Fibroblast of pulmonary artery (primary cell): Measurements from ENCODE around the gene RTN4IP1.
"Not testable (repeated sequence)": the region's sequence is repeated elsewhere in the genome, so short reads cannot be mapped to it uniquely, and the experiment has no call there.

Experiments used
- DNase-seq: peaks from one replicate; pipeline ENCODE4 v3.0.0-alpha.2; 2010; ENCODE audit warnings: low read depth
- H3K4me3 ChIP-seq: replicated peaks from 2 replicates; pipeline ENCODE4 v1.5.1; 2011; ENCODE audit warnings: low read depth, mild to moderate bottlenecking, control low read depth, low read length, moderate library complexity
- TF ChIP-seq, protein P1 (sequence below): IDR thresholded peaks from 2 replicates; pipeline ENCODE4 v1.5.1; 2011; ENCODE audit warnings: mild to moderate bottlenecking, control low read depth, low read length, inconsistent platforms; ENCODE audit errors: missing control alignments

Gene RTN4IP1

DNA sequence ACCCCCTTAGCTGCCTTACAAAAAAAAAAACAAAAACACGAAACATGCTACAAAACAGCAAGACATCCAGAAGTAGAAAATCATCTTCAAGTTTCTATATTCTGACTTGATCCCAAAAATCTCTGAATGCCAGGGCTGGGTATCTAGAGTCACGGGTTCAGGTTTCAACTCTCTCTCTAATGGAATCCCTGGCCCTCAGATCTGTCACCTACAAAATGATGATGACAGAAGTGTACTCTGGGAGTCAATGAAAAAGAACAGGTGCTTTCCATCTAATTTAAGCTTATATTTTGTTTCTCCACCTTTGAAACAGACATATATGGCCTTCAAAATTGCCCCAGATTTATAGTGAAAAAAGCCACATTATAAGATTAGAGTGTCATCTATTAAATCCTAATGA is 18.3 kb downstream of the RTN4IP1 start:
- TF ChIP-seq, protein P1, sequence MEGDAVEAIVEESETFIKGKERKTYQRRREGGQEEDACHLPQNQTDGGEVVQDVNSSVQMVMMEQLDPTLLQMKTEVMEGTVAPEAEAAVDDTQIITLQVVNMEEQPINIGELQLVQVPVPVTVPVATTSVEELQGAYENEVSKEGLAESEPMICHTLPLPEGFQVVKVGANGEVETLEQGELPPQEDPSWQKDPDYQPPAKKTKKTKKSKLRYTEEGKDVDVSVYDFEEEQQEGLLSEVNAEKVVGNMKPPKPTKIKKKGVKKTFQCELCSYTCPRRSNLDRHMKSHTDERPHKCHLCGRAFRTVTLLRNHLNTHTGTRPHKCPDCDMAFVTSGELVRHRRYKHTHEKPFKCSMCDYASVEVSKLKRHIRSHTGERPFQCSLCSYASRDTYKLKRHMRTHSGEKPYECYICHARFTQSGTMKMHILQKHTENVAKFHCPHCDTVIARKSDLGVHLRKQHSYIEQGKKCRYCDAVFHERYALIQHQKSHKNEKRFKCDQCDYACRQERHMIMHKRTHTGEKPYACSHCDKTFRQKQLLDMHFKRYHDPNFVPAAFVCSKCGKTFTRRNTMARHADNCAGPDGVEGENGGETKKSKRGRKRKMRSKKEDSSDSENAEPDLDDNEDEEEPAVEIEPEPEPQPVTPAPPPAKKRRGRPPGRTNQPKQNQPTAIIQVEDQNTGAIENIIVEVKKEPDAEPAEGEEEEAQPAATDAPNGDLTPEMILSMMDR = no peak
- DNase-seq = no peak

DNA sequence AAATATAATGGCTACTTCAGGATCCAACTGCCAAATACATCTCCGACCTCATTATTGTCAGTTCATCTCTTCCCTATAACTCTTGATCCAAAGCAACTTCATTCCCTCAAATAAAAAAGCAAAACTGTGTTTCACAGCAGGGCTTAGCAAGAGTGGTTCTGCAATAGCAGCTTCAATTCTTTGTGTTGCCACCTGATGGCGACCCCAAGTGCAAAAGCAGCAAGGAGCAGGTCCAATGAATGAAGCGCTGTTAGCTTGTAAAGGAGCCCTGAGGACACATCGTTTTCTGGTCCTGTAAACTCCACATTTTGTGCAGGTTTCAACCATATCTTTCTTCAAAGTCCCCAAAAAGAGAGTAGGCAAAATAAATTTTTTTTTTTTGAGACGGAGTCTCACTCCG is 19.6 kb downstream of the RTN4IP1 start:
- no peak for DNase-seq
- no peak overlapping the region for H3K4me3 ChIP-seq
- TF ChIP-seq, protein P1 = peak; percentile 25

More for the DNA sequence above, 18.3 kb downstream of the RTN4IP1 start:
- H3K4me3 ChIP-seq = no peak overlapping the region

DNA sequence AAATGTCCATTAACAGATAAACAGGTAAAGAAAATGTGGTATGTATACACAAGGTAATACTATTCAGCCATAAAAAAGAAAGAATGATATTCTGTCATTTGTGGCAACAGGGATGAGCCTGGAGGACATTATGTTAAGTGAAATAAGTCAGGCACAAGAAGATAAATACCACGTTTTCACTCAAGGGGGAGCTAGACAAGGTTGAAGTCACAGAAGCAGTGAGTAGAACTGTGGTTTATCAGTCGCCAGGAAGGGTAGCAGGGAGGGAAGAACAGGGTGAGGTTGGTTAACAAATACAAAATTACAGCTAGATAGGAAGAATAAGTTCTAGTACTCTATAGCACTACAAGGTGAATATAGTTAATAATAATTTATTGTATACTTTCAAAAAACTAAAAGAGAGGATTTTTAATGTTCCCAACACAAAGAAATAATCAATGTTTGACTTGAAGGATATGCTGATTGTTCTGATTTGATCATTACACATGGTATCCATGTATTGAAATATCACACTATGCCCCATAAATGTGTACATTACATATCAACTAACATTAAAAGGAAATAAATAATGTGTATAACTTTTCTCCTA is 21.1 kb downstream of the RTN4IP1 start:
- TF ChIP-seq, protein P1 = peak; percentile 66
- peak; percentile 72 for DNase-seq
- no peak overlapping the region for H3K4me3 ChIP-seq

DNA sequence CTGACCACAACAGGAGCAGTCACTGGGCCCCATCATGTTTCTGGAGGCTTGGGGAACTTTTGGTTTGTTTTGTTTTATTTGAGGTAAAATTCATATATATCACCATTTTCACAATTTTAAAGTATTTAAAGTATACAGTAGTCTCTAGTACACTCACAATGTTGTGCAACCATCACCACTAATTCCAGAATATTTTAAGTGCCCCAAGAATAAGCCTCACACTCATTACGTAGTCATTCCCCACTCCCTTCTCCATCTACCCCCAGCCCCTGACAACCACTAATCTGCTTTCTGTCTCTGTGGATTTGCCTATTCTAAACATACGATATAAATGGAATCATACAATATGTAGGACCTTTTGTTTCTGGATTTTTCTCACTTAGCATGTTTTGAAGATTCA is 29.0 kb downstream of the RTN4IP1 start:
- DNase-seq = no peak
- TF ChIP-seq, protein P1 = no peak
- no peak overlapping the region for H3K4me3 ChIP-seq

DNA sequence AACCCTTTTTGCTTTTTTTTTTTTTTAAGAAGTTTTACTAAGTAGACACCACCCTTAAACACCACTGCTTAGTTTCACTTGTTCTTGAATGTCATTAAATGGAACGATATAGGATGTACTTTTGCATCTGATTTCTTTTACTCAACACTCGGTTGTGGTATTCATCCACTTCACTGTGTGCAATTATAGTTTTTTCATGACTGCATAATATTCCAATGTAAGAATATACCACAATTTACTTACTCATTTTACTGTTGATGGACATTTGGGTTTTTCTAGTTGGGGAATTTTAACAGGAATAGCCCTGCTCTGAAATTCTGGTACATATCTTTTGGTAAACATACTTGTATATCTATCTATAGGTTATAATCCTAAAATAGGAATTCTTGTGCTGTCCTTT is 29.9 kb downstream of the RTN4IP1 start:
- no peak for DNase-seq
- TF ChIP-seq, protein P1 = no peak

DNA sequence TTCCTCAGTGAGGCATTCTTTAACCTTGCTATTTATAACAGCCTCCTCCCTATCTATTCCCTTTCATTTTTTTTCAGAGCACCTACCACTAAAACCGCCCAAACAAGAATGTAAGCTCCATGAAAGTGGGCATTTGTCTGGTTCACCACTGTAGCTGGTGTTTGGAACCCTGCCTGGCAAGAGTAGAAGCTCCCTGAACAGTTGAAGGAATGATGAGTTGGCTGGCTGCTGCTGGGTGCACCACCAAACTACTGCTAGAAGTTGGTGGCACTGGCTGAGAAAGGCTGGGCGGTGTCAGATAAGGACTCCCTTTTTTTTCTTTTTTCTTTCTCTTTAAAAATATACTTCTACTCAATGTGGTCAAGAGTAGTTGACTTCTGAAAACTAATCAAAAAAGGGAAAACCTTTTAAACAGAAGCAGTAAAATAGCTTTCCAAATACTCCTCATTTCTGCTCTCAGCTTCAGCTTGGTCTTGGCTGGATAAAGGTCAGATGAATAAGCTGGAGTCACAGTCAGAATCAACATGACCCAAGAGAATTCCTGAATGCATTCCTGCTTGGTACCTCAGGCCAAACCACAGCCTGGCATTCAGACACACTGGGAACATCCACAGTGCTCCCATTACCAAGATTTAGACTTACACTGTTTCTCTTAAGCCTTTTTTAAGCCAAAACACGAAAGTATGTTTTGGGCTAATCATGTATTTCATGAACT is 38.0 kb downstream of the RTN4IP1 start:
- DNase-seq = peak; percentile 67
- TF ChIP-seq, protein P1 = no peak
- no peak overlapping the region for H3K4me3 ChIP-seq

More for the DNA sequence above, 29.9 kb downstream of the RTN4IP1 start:
- no peak overlapping the region for H3K4me3 ChIP-seq

DNA sequence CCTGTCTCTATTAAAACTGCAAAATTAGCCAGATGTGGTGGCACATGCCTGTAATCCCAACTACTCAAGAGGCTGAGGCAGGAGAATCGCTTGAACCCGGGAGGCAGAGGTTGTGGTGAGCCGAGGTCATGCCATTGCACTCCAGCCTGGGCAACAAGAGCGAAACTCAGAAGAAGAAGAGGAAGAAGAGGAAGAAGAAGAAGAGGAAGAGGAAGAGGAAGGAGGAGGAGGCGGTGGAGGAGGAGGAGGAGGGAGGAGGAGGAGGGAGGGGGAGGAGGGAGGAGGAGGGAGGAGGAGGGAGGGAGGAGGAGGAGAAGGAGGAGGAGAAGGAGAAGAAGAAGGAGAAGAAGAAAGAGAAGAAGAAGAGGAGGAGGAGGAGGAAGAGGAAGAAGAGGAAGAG is 40.4 kb downstream of the RTN4IP1 start:
- H3K4me3 ChIP-seq, DNase-seq: not testable (repeated sequence)
